ENCODE measurements around the gene HRNR.

Gene HRNR

DNA sequence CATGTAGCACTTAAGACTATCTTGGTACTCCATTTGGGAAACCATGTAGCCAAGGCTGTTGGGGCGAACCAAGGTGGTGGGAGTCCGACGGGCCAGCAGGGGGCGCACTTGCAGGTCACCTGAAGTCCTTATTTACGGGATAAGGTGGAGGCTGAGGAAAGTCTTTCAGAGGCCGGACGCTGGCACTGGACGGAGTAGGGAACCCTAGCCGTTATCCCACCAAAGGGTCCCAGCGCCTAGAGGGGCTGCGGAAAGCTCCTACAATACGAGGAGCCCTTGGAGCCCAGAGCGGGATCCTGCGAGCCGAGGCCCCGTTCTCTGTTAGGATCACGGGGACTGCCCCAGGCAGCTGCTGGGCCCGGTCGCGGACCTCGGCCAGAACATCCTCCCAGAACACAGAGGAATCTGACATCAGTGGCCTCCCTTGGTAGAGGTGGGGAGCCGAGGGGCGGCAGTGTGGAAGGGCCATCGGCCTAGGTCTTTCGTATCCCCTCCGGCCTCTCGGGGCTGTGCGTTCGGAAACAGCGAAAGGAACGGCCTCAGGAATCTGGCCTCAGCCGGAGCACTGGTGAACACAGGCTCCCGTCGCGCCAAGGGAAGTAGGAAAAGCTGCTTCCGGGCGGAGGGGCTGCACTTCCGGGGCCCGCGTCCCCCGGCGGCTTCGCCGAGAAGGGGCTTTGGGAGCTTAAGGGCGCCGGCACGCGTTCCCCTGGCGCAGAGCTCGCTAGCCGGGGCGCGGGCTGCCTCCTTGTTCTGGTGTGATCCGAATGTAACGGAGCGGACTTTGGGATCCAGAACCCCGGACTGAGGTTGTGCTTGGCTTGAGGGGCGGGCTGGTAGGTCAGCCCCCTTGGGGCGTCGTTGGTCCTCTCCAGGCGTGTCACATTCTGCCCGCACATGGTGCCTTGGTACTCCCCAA lies 35.1 kb downstream of the HRNR start:
- DNase-seq = no peak

DNA sequence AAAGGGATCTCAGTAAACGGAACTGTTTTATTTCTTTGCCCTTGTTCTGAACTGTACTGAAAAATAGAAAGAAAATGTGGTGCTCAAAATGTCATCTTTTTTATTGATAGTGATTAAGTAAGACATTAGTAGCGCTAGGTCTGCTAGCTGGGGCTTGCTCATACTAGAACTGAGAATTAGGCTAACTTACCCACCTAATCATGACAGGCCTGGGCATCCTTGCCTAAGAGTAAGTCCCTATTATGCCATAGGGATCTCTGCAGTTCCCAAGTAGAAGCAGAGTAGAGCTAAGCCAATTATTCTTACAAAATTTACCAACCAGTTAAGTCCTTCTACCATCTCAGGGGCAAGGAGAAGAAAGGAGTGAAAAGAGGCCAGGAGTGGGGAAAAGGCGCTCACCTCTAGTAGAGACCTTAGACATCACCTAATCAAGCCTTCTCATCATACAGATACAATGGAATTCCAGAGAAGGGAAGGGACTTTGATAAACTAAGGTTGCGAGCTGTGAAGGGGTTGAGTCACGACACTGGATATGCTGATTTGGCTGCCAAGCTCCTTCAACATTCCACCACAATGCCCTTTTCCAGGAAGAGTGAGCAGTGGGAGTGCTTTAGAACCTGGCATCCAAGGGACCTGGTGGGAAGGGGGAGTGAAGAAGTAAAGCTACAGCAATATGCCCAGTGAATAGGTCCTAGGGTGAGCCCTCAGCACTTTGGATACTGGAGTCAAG lies 37.3 kb downstream of the HRNR start:
- no peak for DNase-seq

DNA sequence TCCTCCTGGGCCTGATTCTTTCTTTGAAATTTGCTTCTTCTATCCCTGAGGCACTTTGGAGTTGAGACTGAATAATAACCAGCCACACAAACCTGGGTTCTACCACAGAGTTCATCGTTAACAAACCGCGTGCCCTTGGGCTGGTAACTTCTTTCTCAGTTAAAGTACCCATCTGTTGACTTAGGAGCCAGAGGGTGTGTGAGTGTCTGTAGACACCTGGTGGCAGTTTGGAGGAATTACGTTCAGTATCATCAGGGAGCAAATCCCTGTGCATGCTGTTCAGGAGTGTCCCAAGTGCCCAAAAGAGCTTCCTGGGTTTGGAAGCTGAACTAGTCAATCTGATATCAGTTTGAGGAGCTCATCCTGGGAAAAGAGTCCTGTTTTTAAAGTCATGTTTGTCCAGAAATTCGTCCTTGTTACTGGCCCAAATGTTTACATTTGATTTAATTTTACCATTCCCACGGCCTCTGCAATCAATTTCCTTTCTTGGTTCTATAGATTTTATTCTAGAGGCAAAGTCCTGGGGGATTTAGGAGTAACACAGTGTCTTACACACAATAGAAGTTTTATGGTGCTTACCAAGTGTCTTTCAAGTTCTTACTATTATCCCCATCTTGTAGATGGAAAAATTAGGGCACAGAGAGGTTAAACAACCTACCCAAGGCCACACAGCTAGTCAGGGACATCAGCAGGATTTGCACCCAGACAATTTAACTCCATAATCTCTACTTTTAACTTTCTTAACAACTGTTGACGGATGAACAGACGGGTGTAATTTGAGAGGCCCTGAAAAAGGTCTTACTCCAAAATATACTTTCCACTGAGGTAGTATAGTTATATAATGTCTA lies 38.2 kb downstream of the HRNR start:
- DNase-seq = peak; percentile 14

DNA sequence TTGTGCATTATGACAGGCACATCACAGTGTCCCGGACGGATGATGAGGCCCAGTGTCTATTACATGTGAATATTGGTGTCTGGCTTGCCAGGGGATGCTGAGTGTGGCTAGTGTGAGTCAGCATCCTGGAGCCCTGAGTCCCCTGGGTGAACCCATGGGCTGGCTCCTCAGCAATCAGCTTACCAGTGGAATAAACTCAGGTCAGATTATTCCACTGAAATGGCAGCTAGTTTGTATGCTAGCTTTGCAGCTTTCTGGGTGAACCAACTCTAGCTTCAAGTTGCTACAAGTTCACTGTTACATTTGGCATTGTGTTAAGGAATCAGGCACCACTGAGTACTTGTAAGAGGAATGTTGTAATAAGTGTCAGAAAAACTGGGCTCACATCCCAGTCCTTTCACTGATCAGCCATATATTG lies 41.0 kb downstream of the HRNR start:
- no peak for DNase-seq

DNA sequence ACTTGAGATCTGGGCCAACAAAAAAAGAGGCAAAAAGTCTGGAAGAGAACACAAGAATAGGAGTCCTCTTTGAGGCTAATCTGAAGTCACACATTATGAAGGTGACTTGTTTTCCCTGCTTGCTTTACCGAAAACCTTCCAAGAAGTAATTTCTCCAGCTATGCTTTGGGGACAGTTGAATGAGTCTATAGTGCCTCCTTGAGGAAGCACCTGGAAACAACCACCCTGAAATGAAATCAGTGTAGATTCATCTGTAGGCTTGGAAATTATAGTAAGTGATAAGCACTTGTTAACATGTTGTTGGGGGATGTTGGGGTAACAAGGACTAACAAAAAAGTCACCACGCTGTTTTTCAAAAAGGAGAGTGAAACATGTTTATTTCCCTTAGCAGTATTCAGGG lies 41.6 kb downstream of the HRNR start:
- DNase-seq = no peak

DNA sequence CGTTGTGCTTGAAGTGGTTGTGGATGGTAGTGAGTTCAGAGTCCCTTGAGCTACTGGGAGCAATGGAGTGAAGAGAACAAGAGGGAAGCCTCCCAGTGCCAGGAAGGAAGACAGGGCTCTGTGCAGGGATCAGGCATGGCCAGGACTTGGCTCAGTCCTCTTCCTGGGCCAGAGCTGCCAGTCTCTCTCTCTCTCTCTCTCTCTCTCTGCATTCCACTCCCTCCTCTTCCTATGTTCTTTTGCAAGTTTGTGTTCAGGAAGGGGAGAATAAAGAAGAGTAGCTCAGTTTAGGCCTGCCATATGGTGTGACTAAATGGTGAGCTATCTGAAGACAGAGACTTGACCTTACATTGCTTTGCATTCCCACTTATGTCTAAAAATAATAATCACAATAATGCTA lies 44.4 kb downstream of the HRNR start:
- DNase-seq = no peak

DNA sequence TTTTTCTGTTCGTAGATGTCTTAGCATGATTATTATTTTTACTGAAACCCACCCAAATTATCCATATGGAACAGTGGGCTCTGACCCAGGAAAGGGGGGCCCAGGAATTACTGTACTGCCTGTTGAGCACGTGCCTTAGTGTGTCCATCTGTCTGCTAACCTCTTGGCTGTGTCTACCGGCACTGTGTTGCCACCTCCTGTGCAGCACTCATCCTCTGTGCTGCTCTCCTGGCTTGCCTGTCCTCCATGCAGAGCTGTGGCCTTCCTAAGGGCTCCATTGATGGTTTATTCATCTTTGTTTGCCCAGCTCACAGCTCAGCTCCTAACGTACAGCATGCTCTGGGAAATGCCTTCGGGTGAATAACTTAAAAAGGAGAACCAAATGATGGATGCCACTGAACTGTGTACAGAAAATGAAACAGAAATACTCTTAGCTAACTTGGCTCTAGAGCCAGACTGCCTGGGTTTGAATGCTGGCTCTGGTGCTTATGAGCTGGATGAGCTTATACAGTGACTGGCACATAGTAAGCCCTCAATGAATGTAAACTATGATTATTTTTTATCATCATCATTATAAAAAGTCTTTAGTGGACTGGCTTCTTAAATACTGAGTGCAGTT lies 53.6 kb downstream of the HRNR start:
- no peak for DNase-seq

DNA sequence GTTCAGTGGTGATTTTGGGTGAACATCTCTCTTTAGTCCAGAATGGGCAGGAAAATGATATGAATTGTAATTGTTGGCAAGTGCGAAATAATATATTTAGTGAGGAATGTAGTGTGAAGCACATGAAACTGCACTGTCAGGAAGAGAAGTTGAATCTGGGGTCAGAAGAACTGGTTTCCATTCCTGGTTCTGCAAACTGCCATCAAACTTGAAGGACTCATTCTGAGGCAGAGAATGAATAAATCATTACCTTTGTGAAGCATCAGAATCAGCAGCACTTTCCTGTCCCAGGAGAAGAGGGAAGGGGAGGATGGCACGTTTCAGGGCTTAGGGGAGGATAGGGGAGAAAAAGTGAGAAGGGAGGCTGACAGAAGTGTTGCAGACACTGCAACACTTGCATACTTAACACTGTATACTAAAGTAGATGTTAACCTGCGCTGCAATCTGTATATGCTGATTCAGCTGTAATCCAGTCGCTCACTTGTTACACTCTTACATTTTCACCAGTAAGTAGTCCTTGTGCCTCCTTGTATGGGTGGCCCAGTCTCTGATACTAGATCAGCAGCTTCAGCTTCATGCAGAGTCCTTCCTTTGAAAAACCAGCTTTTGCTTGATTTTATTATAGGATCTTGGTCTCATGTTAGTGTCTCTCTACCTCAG lies 54.5 kb downstream of the HRNR start:
- DNase-seq = no peak

DNA sequence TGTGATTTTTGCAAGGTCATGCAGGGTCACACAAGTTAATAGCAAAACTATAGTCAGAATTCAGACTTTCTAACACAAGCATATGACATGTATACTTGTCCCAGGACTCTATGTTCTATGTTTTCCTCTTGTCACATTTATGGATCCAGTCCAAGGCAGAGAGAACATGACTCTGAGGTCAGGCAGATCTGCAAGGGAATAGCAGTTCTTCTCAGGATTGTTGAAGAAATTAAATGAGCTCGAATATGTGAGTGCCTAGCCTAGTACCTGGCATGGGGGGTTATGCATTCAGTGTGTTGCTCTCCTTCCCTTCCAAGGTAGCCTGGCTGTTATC lies 55.5 kb downstream of the HRNR start:
- DNase-seq = no peak

DNA sequence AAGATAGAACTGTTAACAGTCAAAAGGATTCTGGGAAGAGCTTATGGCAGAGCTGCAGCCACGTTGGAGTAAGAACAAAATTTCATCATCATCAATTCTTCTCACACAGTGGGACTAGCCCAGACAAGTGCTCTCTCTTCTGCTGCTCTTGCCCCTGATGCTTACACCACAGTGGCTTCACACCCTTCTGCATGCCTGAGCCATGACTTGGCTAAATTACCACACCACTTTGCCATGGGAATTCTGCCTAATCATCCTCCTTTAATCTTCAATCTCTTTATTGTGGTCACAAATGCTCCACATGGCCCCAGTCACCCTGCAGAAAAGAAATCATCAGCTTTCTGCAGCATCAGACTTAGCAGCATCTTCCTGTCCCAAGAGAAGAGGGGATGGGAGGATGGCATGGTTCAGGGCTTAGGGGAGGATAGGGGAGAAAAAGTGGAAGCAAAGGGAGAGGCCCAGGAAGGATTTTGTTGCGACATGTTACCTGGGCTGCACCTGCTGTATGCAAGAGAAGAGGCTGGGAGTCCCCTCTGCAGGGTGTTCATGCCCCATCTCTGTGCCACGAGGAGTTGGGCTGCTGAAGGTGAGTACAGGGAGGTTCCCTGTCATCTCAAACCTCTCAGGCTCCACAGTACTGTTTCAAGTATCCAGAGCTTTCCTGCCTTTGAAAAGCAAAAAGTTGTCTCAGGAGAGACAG lies 56.0 kb downstream of the HRNR start:
- no peak for DNase-seq

DNA sequence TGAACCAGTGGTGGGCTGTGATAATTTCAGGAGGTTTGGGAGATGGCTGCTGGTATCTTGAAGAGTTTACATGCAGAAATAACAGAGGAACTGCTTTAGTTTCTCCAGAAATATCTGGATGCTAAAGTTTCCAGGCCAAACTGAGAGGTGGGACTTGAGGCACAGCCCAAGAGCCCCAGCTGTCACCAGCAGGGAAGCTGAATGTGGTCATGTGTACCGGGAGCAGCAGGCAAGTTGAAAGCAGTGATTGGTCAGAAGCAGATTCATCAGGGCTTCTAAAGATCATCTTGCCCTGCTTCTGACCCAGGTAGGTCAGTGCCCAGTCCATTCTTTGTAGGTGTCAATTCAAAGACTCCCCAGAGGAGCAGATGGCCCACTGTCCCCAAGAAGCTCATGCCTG lies 57.0 kb downstream of the HRNR start:
- DNase-seq = no peak

DNA sequence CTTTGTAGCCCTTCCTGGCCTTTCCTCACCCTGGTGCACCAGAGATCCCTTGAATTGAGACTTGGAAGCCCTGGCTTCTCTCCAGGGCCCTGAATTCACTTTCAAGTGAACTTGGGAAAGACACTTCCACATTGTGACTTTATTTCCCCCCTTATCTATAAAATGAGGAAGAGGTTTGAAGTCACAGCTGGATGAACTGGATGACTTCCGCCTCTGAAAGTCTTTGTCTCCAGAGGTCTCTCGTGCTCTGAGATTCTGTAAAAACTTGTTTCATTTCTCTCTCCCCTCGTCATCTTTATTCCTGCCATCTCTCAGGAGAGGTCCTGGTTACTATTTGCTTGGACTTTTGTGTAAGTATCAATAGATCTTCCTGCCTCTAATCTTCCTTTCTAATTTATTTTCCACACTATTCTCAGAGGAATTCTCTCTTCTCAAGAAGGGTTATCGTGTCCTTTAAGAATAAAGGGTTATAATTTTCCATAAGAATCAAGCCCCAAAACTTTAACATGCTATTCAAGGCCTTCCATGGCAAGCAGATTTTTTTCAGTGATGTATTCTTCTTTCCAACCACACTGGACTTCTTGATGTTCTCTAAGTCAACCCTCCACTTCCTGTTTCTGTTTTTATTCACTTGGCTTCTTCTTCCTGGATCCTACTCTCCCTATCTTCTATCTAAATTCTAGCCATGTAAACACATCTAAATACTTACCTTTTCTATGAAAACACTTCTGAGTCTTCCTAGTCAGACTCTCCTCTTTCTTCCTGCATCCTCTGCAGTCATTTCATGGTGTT lies 58.5 kb downstream of the HRNR start:
- no peak for DNase-seq

DNA sequence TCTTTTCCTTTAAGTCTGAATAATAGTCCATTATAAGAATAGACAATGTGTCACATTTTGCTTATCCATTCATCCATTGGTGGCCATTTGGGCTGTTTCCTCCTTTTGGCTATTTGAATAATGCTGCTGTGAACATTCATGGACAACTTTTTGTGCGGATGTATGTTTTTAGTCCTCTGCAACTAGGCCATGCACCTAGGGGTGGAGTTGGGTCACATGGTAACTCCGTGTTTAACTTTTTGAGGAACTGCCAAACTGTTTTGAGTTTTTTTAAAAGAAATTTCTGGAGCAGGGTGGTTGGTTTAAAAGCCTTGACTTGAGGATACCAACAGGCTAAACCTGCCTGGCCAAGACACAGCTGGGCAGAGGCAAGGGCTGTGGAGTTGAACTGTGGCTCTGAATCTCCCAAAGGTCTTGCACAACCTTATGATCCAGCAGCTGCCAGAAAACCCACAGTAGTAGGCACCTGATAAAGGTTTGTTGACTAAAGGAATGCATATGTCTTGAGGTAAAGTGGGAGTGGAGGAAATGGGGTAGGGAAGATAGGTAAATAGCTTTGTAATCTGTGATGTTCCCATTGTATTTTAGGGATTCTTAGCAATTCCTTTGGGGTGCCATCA lies 59.4 kb downstream of the HRNR start:
- DNase-seq = no peak

DNA sequence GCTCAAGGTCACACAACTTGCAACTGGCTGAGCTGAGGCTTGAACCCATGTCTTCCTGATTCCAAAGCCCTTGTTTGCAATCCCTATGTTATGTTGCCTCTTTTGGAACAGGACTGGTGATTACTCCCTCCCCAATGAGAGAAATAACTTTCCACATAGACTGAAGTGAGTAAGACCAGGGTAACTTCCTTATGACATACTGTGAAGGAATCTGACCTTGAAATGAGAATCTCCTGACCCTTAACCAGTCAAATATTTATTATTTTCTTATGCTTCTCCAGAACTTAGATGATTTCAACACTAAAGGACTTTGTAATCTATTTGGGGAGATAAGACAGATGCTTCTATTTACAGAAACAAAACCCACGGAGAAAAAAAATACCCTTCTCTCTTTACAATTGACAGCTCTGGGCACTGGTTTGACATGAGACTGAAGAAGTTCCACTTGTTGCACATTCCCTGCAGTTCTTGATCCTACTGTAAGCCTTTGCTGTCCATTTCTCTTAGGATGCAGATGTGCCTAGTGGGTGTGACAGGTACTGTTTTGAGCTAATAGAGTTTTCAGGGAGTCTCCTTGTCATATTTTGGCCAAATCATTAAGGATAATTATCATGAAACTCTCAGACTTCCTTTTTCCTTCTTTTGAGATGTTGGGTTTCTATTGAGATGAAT lies 61.1 kb downstream of the HRNR start:
- no peak for DNase-seq
